ENCODE measurements around the gene SEC14L5.

SEC14L5 gene

GRCh38 chr16:4979736-4980660, 21.9 kb downstream of the SEC14L5 start:
- no peak for TF ChIP-seq ZNF274 (IDR thresholded peaks at IDR 0.05; ENCODE audit: low read depth, low read length)
- no peak overlapping the region for H3K4me3 ChIP-seq (ENCODE audit: low read length)

DNA sequence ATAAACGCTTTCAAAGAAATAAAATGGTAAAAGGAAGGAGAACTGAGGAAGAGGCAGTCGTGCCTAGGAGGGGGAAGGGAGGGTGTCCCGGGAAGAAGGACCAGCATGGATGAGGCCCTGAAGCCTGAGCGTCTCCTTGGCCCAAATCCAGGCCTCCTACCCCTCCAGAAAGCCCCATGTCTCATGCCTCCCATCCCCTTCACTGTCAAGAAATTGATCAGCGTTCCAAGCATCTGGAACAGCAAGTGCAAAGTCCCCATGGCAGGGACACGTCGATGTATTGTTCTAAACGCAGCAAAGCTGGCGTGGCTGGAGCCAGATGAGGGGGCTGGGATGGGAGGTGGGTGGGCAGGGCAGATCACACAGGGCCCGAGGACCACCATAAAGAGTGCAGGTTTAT, 22.6 kb downstream of the SEC14L5 start:
- no peak overlapping the region for H3K4me3 ChIP-seq (ENCODE audit: low read length)
- TF ChIP-seq ZNF274 (IDR thresholded peaks at IDR 0.05; ENCODE audit: low read depth, low read length): no peak

GRCh38 chr16:4981473-4981872, 23.3 kb downstream of the SEC14L5 start:
- H3K4me3 ChIP-seq (ENCODE audit: low read length): no peak overlapping the region
- no peak for TF ChIP-seq ZNF274 (IDR thresholded peaks at IDR 0.05; ENCODE audit: low read depth, low read length)

GRCh38 chr16:4982056-4982867, 24.1 kb downstream of the SEC14L5 start:
- no peak for TF ChIP-seq ZNF274 (IDR thresholded peaks at IDR 0.05; ENCODE audit: low read depth, low read length)
- no peak overlapping the region for H3K4me3 ChIP-seq (ENCODE audit: low read length)

GRCh38 chr16:4984174-4984990, 26.3 kb downstream of the SEC14L5 start:
- TF ChIP-seq ZNF274 (IDR thresholded peaks at IDR 0.05; ENCODE audit: low read depth, low read length): no peak
- H3K4me3 ChIP-seq (ENCODE audit: low read length): no peak overlapping the region

GRCh38 chr16:4987250-4987579, 29.1 kb downstream of the SEC14L5 start:
- TF ChIP-seq ZNF274 (IDR thresholded peaks at IDR 0.05; ENCODE audit: low read depth, low read length): no peak
- no peak overlapping the region for H3K4me3 ChIP-seq (ENCODE audit: low read length)

DNA sequence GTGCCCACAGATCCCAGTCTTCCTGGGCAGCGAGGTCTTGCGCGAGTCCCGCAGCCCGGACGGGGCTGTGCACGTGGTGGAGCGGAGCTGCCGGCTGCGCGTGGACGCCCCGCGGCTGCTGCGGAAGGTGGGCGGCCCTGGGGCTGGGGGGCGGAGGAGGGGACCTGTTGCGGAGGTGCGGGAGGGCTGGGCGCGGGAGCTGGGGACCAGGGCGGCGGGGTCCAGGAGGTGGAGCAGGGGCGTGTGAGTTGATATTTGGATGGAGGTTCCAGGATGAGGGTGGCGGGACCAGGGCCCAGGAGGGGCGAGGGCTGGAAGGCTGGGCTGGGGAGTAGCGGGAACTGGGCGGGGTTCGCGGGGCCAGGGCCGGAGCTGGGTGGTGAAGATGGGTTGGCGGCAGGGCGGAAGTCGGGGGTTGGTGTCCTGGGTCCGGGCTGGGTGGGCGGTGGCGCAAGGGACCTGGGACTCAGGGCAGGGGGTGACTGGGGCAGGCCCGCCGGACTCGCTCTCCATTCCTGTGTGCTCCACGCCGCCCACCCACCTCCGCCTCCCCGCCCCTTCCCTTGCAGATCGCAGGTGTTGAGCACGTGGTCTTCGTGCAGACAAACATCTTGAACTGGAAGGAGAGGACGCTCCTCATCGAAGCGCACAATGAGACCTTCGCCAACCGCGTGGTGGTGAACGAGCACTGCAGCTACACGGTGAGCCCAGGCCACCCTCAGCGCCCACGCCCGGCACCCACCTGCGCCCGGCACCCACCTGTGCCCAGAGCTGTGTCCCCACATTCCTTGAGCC, 29.6 kb downstream of the SEC14L5 start:
- no peak overlapping the region for H3K4me3 ChIP-seq (ENCODE audit: low read length)
- TF ChIP-seq ZNF274 (IDR thresholded peaks at IDR 0.05; ENCODE audit: low read depth, low read length): no peak

GRCh38 chr16:4988647-4989046, 30.5 kb downstream of the SEC14L5 start:
- no peak overlapping the region for H3K4me3 ChIP-seq (ENCODE audit: low read length)
- no peak for TF ChIP-seq ZNF274 (IDR thresholded peaks at IDR 0.05; ENCODE audit: low read depth, low read length)

DNA sequence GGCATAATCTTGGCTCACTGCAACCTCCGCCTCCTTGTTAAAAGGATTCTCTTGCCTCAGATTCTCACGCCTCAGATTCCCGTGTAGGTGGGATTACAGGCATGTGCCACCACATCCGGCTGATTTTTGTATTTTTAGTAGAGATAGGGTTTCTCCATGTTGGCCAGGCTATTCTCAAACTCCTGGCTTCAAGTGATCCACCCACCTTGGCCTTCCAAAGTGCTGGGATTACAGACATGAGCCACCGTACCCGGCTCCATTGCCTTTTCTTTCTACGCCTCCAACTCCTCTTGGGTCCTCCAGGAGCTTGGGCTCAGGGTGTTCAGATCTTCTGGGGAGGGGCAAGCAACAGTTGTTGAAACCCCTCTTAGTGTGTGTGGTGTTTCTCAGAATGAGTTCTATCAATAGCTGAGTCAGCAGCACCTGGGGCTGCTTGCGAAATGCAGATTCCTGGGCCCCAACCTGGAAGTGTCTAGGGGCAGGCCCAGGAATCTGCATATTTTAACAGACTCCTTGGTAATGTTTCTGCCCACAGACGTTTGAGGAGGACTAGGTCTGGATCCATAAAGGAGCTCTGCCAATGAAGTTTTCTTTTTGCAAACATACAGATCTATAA, 31.4 kb downstream of the SEC14L5 start:
- H3K4me3 ChIP-seq (ENCODE audit: low read length): no peak overlapping the region
- no peak for TF ChIP-seq ZNF274 (IDR thresholded peaks at IDR 0.05; ENCODE audit: low read depth, low read length)

GRCh38 chr16:4990415-4990814, 32.3 kb downstream of the SEC14L5 start:
- no peak overlapping the region for H3K4me3 ChIP-seq (ENCODE audit: low read length)
- no peak for TF ChIP-seq ZNF274 (IDR thresholded peaks at IDR 0.05; ENCODE audit: low read depth, low read length)

DNA sequence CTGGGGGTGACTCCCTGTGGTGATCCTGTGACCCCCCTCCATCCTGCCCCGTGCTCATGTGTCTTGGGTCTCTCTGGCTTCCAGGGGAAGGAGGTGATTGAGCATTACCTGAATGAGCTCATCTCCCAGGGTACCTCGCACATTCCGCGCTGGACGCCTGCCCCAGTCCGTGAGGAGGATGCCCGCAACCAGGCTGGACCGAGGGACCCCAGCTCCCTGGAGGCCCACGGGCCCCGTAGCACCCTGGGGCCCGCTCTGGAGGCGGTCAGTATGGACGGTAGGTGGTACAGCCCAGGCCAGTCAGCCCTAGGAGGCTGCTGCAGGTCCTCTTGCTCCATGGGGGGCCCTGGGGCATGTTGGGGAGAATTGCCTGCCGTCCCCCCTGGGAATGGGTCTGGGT, 33.6 kb downstream of the SEC14L5 start:
- no peak overlapping the region for H3K4me3 ChIP-seq (ENCODE audit: low read length)
- TF ChIP-seq ZNF274 (IDR thresholded peaks at IDR 0.05; ENCODE audit: low read depth, low read length): no peak

- no peak overlapping the region for H3K4me3 ChIP-seq (ENCODE audit: low read length)
- TF ChIP-seq ZNF274 (IDR thresholded peaks at IDR 0.05; ENCODE audit: low read depth, low read length): no peak
Measured at GRCh38 chr16:4994719-4995434, 36.7 kb downstream of the SEC14L5 start.

Measured in GM08714 (cell line).